Right lobe of liver (tissue), 4 donors: ENCODE data around the gene KCNN1.

ENCODE experiments used
- CTCF ChIP-seq, 4 donors: fragments of 200-600 bp in 3 of 4; fragments of 450-650 bp in 1 of 4; IDR thresholded peaks; one replicate each; pipeline versions ENCODE4 v1.5.1 to v1.8.0; 2016 to 2022; ENCODE audit warnings: antibody characterized with exemption in 4 of 4, mild to moderate bottlenecking in 2 of 4
- POLR2A ChIP-seq: fragments of 450-650 bp; IDR thresholded peaks from one replicate; pipeline ENCODE4 v1.6.1; 2017; ENCODE audit warnings: antibody characterized with exemption, mild to moderate bottlenecking
- donor health status: DM: no; HTN: no; CAD: no.
- donor health status: DM: no; HTN: no; CAD: no.
- donor health status: DM: no; HTN: yes; CAD: no.

GRCh38 chr19:17999684-18000479 is 33.0 kb downstream of the KCNN1 start:
- TF ChIP-seq CTCF (IDR thresholded peaks at IDR 0.05), result no peak
- TF ChIP-seq POLR2A, result no peak
